Stimulated activated CD8-positive, alpha-beta memory T cell treated with anti-CD3 and anti-CD28 coated beads, Interleukin-12 subunit alpha, Interleukin-12 subunit beta, amount 100 ng/mL, for 24 hours (primary cell): Measurements from ENCODE around the gene GMNN.
"Not testable (repeated sequence)": the region's sequence is repeated elsewhere in the genome, so short reads cannot be mapped to it uniquely, and the experiment has no call there.

Experiments
- DNase-seq: peaks from one replicate; pipeline ENCODE4 v3.0.0-alpha.2; 2020; ENCODE audit errors: extremely low read depth

The GMNN gene

GRCh38 chr6:24761851-24762250 is 12.9 kb upstream of the GMNN start:
- DNase-seq: no peak

DNA sequence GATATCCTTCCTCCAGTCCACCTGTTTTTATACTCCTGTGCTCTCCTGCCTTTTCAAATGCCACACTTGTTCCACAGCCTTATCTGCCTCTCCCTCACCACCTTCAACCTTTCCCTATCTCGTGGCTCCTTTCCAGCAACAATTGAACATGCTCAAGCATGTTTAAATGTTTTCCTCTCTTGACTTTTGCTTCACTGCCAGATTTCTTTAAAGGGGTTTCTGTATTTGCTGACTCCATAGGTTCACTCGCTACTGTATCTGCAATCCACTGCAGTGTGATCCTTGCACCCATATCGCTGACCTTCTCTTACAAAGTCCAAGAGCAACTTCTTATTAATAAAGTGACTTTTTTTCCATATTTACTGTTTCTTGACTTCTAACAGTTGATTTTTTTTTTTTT is 11.2 kb upstream of the GMNN start:
- DNase-seq: no peak

DNA sequence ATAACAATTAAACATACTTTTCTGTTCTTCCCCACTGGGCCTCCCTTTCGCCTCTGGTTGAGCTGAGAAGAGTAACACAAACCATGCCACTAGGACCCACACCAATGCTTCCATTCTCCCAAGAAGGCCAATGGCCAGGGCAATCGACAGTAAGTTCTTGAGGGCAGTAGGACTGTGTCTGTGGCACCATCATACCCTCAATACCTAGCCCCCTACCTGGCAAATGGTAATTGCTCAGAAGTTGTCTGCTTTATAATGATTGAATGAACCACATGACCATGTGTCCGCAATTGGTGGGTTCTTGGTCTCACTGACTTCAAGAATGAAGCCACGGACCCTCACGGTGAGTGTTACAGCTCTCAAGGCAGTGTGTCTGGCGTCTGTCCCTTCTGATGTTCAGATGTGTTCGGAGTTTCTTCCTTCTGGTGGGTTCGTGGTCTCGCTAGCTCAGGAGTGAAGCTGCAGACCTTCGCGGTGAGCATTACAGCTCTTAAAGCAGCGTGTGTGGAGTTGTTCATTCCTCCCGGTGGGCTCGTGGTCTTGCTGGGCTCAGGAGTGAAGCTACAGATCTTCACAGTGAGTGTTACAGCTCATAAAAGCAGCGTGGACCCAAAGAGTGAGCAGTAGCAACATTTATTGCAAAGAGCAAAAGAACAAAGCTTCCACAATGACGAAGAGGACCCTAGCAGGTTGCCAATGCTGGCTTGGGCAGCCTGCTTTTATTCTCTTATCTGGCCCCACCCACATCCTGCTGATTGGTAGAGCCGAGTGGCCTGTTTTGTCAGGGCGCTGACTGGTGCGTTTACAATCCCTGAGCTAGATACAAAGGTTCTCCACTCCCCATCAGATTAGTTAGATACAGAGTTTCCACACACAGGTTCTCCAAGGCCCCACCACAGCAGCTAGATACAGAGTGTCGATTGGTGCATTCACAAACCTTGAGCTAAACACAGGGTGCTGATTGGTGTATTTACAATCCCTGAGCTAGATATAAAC is 9.6 kb upstream of the GMNN start:
- DNase-seq: not testable (repeated sequence)

DNA sequence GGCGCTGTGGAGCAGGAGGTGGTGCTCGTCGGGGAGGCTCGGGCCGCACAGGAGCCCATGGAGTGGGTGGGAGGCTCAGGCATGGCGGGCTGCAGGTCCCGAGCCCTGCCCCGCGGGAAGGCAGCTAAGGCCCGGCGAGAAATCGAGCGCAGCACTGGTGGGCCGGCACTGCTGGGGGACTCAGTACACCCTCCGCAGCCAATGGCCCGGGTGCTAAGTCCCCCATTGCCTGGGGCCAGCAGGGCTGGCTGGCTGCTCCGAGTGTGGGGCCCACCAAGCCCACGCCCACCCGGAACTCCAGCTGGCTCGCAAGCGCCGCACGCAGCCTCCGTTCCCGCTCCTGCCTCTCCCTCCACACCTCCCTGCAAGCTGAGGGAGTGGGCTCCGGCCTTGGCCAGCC is 8.8 kb upstream of the GMNN start:
- not testable (repeated sequence) for DNase-seq

DNA sequence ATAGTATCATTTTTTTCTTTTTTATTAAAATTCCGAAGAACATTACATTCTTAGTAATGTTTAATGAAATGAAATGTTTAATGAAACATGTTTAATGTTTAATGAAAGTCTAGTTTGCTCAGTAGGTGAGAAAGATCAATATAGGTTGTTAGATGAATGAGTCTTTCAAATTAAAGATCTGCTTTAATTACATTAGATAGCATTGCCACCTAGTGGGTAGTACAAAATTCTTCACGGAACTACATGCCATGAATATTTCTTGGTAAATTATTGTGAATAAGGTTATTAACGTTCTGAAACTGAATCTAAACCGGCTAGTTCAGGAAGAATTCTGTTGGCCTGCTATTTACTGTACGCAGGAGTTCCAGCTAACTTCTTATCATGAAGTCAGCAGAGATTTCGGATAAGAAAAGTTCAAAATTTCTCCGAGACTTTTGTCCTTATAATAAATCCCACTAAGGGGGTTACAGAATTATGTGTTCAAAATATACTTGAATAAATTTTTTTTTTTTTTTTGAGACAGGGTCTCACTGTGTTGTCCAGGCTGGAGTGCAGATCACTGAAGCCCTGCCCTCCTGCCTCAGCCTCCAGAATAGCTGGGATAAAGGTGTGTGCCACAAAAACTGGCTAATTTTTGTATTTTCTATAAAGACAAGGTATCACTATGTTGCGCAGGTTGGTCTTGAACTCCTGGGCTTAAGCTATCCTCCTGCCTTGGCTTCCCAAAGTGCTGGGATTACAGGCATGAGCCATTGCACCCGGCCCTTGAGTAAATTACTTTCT is 7.9 kb upstream of the GMNN start:
- no peak for DNase-seq

- DNase-seq: no peak
Observed at GRCh38 chr6:24768361-24768760, 6.4 kb upstream of the GMNN start.

DNA sequence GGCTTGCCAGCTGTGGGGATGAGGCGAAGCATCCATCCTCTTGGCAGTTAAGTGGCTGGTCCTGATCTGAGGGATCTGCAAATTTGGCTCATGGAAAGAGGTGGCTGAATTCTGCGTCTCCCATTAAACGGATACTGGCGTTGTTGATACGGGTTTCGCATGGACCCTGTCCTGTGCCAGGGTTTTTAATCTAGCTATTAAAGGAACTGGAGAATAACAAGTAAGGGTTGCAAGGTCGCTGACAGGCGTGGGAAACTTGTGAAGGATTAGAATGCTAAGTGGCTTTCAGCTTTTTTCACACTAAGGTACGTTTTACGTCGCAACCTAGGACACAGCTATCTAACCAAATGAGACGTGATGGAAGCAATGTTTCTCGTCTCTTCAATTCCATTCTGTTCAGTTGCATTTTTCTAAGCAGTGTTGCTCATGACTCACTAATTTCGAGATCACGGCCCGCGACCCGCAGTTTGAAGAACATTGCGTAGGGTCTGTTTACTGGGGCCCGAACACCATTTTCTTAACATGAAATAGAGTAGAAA is 852 bp downstream of the GMNN start:
- peak; percentile 11 for DNase-seq

- DNase-seq: no peak
Observed at GRCh38 chr6:24777227-24777626, 2.5 kb downstream of the GMNN start.

- no peak for DNase-seq
Observed at GRCh38 chr6:24778121-24778520, 3.4 kb downstream of the GMNN start.

DNA sequence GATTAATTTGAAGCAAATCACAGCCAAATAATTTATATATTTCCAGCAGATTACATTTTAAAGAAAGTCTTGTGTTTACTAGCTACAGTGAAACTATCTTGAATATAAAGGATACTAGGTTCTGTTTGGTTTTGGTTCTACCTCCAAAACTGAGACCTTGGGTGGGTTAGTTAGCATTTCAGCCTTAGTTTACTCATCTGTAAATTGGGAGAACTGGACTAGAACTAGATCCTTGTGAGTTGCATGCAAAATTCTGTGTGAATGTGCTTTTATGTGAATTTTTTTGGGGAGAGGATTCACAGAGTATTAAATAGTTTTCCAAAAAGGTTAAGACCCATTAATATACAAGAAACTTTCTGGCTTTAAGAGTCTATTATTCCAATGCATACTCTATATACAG is 4.1 kb downstream of the GMNN start:
- DNase-seq: no peak

DNA sequence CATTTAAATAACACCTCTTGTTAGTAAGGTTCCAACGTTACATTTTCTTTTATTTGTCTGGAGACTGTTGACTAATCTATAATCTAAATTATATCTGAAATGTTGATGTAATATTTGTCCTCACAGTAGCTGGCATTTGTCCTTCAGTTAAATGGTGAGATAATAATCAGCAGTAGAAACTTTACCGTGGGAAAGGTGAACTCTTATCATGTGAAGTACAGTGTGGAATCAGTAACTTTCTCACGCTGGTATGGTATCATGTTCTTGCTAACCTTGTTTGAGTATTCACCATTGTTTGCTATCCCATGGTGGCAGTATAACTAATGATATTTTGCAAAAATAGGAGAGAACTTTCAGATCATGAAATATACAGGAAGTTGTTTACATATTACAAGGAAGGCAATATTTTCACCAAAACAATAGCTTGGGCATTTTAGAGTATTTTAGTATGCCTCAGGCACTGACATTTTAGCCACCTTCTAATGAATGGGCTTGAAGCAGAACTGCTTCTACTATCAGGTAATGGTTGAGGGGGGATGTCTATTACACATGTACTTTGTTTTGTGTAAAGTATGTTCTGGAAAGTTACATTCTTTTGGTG is 4.8 kb downstream of the GMNN start:
- DNase-seq: no peak

DNA sequence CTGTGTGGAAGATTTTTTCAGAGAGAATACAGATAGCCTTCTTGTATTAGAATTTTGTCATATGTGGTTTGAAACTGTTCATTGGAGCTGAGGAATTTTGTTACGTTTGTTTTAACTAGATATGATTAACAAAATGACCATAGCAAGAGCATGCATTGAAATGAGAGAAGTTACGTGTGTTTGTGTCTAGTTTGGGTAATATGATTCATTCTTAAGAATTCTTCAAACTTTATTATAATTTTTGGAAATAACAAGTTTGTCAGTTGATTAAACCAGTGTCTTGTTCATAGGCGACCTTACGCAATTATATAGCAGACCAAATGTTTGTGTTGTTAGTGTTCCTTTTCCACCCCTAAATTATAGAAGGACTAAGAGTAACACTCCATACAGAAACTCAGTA is 5.5 kb downstream of the GMNN start:
- no peak for DNase-seq

DNA sequence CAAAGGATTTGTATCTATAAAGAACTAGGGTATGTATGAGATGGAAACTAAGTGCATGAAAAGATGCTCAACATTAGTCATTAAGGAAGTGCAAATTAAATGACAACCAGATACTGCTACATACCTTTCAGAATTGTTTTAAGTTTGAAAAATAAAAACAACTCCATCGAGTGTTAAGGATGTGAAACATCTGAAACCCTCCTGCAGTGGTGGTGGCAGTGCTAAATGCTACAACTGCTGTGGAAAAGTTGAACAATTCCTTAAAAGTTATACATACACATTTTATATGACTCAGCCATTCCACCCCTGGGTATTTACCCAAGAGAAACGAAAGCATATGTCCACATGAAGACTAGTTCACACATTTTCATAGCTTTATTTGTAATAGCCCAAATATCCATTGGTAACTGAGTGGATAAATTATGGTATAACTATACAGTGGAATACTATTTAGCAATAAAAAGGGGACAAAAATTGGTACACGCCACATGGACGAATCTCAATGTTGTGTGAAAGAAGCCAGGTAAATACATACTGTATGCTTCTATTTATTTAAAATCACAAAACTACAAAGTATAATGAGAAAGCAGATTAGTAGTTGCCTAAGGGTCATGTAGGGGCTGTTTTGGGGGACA is 13.4 kb downstream of the GMNN start:
- DNase-seq: no peak

DNA sequence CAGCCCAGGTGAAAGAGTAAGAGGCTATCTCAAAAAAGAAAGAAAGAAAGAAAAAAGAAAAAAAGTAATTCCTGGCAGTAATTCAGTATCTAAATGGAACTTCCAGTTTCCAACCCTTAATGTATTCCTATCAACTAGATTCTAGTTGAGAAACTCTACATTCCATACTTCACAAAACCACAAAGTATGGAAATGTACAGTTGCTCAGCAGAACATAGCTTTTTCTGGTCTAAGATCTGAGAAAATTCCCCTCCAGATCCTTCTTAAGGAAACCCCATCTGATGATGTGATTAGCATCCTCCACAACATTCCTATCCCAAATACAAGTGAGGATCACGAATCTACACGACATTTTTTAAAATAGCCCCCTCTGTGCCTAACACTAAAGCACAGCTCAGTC is 20.4 kb downstream of the GMNN start:
- DNase-seq: no peak

- no peak for DNase-seq
Observed at GRCh38 chr6:24796616-24797290, 22.0 kb downstream of the GMNN start.

- DNase-seq: no peak
Observed at GRCh38 chr6:24797596-24798216, 23.0 kb downstream of the GMNN start.

GRCh38 chr6:24798740-24799540 is 24.2 kb downstream of the GMNN start, which contains the start of gene ARMH2:
Gene ARMH2, minus strand, starts transcription at chr6:24798917. Its CDS starts 60 bp downstream, at chr6:24798857.
- DNase-seq: no peak

DNA sequence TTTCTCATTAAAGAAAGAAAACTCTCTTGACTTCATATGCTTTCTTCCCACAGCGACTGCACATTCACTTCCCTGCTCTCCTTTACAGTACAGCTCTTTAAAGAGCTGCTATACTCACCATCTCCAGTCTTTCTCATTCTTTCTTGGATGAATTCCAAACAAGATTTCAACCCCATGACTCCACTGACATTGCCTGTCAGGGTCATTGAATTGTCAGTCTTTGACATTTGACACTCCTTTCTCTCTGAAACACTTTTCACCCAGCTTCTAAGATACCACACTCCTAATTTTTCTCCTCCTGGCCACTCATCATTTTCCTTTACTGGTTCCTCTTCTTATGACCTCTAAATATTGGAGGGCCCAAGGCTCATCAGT is 24.8 kb downstream of the GMNN start:
- DNase-seq: no peak

DNA sequence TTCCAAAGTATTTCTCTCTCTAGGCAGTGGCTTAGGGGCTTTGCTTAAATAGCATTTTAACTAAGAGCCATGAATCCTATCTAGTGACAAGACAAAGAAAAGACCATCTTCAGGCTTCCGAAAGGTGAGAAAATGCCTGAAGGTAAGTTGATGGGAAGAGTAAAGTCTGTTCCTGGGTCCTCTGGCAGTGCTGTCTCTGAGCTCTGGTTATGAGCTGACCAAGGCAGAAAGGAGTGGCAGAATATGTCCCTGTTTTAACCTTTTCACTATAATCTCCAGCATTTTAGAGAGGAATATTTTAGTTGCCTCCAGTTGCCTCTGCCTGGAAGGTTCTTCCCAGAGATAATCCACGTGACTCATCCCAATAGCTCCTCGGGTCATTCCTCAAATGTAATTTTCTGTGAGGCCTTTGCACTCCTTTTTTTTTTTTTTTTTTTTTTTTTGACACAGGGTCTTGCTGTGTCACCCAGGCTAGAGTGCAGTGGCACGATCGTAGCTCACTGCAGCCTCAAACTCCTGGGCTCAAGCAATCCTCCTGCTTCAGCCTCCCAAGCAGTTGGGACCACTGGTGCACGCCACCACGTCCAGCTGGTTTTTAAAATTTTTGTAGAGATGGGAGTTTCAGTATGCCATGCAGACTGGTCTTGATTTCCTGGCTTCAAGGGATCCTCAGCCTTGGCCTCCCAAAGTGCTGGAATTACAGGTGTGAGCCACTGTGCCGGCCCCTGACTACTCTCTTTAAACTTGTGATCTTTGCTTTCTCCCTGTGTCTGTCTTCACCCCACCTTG is 27.7 kb downstream of the GMNN start:
- no peak for DNase-seq
